Cortex of kidney (tissue), 1 donor: ENCODE measurements around the gene ITGA2.

Experiments
- DNase-seq: peaks from one replicate; lab custom pipeline; 2025; lab: John Stamatoyannopoulos, UW

The ITGA2 gene

DNA sequence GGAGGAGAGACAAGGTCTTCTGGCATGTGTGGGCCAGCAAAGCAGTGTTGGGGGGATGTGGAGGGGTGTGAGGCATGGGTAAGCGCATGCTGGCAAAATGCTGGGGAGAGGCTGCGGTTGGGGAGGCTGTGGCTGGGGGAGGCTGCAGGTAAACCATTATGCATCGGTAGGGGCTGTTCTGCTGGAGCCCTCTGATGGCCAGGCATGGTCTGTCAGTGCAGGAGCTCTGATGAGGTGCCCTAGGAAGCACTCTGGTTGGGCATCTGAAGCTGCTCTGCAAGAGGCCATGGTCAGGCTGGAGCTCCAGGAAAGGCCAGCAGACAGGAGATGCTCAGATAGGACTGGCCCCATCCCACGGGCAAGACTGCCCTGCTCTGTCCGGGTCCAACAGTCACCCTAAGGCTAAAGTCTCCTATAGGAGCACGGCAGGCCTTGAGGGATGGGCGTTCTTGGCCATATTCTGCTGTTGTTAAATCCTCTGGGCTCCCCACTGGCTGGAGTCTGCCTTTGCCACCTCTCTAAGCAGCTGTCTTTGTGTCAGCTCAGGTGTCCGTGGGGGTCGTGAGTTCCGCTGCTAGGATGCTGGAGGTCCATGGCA is 28.7 kb downstream of the ITGA2 start:
- DNase-seq, result no peak

DNA sequence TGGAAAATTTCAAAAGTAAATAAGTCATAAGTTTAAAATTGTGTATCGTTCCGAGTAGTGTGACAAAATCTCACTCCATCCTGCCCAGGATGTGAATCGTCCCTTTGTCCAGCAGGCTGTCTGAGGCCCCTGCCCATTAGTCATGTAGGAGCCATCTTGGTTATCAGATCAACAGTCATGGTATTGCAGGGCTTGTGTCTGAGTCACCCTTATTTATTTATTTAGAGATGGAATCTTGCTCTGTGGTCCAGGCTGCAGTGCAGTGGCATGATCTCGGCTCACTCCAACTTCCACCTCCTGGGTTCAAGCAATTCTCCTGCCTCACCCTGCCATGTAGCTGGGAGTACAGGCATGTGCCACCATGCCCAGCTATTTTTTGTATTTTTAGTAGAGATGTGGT is 30.2 kb downstream of the ITGA2 start:
- no peak for DNase-seq

GRCh38 chr5:53022930-53023511 is 33.9 kb downstream of the ITGA2 start:
- DNase-seq, result no peak

DNA sequence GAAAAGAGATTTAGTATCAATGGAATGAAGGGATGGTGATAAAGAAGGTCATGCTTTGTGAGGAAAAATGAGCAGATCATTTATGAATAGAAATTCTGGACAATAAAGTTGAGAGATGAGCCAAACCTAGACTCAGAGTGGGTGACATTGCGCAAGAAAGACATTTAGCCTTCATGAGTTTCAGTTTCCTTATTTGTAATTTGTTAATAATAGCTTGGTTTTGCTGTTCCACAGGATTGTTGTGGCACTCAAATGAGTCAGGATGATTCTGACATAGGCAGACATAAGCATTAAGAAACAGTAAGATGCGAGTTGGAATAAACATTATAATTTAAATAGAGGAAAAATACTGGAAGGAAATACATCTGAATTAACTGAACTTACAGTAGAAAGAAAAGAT is 34.8 kb downstream of the ITGA2 start:
- no peak for DNase-seq

GRCh38 chr5:53024535-53024934 is 35.4 kb downstream of the ITGA2 start:
- DNase-seq, result no peak

GRCh38 chr5:53025487-53025886 is 36.3 kb downstream of the ITGA2 start:
- no peak for DNase-seq

- DNase-seq, result no peak
Measured at GRCh38 chr5:53027913-53028312, 38.8 kb downstream of the ITGA2 start.

DNA sequence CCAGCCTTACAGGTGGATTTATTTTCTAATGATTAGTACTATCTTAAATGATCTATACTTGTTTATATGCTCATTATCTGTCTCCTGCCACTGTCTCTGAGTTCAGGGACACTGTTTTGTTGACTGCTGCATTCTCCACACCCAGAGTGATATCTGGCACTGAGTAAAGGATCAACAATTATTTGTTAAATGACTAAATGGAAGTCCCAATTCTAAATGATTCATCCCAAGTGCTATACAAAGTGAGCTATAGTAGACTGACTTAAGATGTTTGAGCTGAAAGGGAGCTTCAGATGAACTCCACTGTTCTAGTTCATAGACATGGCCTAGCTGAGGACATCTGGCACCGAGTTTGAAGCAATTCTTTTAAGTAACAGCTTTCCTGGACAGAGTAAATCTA is 40.5 kb downstream of the ITGA2 start:
- no peak for DNase-seq

GRCh38 chr5:53030893-53031292 is 41.7 kb downstream of the ITGA2 start:
- DNase-seq, result no peak

- no peak for DNase-seq
Measured at GRCh38 chr5:53031695-53032096, 42.5 kb downstream of the ITGA2 start.

DNA sequence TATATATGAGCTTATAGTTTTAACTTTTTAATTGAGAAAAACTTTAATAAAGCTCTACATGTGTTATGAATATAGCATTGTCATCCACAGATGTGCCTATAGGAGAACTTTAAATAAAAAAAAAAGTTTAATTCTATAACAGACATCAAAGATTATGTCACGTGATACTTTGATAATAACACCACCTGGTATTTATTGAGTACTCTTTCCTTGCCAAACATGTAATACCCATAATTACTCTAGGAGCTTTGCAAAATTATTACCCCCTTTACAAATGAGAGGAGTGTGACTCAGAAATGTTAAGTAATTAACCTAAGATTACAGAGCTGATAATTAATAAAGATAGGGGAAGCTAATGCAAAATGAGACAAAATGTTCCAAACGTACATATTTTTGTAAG is 43.0 kb downstream of the ITGA2 start:
- DNase-seq, result no peak

DNA sequence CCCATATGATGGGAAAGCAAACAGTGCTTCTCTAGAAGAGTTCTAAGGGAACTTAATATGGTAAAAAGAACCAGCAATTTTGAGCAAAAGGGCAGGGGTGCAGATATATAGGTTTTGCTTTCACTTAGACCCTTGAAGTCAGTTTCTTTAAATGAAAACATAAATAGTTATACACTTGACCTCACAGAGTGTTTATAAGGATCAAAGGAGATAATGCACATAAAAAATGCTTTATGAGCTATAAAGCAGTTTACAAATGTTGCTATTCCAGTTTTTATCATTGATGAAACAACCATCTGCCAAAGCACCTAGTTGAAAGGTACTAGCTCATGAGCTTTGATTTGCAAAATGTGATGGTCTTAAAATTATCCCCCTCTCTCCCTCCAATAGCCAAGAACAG is 45.7 kb downstream of the ITGA2 start:
- no peak for DNase-seq

DNA sequence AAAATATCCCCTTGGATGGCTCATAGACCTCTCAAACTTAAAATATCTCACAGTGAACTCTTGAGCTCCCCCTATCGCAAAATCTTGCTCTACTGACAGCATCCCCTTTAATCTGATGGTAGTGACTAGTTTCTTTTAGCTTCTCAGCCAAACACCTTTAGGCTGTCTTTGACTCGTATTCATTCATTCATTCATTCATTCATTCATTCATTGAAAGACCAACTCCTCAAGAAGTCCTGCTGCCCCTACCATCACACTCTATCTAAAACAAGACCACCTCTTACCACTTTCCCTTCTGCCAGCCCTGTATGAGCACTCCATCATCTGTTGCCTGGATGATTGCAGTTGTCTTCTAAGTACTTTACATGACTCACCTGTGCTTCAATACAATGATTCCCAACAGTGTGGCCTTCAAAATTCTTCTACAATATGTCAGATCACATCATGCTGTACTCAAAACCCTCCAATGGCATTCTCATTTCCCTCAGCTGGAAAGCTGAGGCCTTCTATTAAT is 46.8 kb downstream of the ITGA2 start:
- no peak for DNase-seq

DNA sequence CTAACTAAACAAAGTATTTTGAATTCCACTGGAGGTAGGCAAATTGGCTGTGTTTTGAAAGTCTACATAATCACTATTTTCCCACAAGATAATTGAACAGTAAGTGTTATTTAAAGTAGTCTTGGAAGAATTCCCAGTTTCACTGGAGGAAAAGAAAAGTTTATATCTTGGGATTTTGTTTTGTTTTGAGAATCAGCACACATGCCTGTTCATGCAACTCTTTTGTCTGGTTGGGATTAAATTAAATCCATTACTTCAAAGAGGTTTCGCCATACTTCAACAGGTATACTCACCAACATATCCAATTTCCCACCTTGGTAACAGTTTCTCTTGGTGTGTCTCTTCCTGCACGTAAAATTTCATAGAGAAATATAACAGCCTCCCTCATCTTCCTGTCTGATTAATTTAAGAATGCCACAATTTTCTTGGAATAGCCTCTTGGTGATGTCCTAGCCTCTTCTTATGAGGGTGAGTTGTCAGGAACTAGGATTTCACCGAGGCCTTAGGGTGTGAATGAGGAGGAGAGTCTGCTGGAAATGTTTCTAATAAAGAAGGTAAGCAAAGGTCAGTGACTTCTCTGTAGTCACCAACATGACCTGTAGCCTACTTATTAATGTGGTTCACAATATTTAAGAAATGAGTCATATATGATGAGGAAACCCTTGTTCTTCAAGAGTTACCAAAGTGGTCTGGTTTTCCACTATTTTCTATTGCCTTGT is 48.1 kb downstream of the ITGA2 start:
- no peak for DNase-seq

- DNase-seq, result no peak
Measured at GRCh38 chr5:53038196-53038847, 49.2 kb downstream of the ITGA2 start.

GRCh38 chr5:53039855-53040254 is 50.7 kb downstream of the ITGA2 start:
- no peak for DNase-seq

DNA sequence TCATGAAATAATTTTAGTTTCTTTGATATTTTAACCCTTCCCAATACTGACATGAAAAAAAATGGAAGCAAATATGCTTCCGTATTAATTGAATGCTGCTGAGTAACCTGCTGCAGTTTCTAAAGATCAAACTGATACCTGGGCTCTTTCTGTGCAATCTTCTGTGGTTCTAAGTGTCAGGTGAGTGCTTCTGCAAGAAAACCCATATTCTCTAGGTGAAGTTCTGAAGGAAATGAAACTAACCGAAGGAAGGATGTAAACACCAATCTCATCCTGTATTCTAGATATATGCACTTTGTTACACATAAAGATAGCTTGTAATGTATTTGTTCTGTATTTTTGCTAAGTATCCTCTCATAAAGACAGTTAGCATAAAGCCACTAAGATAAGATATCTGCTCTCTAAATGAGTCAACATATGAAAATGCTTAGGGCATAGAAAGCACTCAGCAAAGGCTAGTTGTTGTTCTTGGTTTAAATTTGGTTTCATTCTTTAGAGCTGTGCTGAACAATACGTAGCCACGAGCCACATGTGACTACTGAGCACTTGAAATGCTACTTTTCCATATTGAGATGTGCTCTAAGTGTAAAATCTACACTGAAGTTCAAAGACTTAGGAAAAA is 52.0 kb downstream of the ITGA2 start:
- no peak for DNase-seq

- DNase-seq, result no peak
Measured at GRCh38 chr5:53041740-53042139, 52.6 kb downstream of the ITGA2 start.

DNA sequence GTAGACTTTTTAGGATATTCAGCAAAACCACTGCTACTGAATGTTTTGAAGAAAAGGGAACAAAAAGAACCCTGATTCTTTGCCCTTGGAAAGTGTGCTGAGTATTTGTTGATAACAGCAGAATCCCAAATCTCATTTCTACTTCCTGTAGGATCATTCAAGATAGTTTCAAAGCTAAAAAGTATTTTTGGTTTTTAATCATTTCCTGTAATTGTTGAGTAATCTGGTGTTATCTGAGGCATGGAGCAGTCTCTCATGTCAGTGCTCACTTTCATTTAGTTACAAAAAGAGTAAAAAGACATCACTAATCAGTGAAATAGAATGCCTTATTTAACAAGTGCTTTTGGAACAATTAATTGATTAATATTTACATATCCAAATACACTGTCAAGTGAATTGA is 56.1 kb downstream of the ITGA2 start:
- no peak for DNase-seq

DNA sequence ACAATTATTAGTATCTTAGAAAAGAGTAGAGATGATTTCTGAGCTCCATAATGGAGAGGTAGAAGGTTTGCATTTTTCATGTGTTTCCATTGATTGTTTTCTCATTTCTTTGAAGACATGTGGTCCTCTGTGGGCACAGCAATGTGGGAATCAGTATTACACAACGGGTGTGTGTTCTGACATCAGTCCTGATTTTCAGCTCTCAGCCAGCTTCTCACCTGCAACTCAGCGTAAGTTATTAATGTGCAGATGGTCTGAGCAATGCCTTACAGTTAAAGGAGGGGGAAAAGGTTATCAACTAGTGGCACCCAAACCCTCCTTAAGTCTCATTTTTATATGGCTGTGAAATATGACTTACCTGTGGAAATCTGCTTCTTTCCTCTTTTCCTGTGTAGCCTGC is 59.1 kb downstream of the ITGA2 start:
- no peak for DNase-seq

DNA sequence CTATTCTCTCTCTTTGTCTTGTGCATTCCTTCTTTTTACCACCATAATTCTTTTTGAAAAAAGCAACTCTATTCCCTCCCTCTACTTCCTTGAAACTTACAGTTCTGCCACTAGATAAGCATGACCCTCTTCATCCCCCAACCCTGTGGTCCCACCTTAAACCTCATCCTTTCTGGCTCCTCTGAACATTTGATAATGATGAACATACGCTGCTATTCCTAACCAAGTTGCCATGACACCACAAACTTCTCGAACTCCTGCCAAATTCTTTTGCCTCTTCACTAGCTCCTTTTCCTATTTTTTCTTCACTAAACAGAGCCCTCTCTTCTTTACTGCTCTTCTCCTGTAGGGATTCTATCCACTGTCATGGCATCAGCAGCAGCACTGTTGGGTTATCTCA is 63.3 kb downstream of the ITGA2 start:
- no peak for DNase-seq

GRCh38 chr5:53053364-53053763 is 64.2 kb downstream of the ITGA2 start:
- no peak for DNase-seq

- no peak for DNase-seq
Measured at GRCh38 chr5:53055365-53055764, 66.2 kb downstream of the ITGA2 start.
